HepG2 (cell line): Measurements from ENCODE around the gene SEH1L. TPM values are rescaled to one million over a fixed set of nuclear protein-coding genes. Genes with fewer than 3 reads are reported as not detected.

Experiments
- ATAC-seq: fragments of 200-7000 bp; cut with Tn5 transposase; 3 replicates; pipeline ENCODE4 v1.9.1; 2020; ENCODE audit warnings: mild to moderate bottlenecking, moderate library complexity
- BruUV-seq: library from RNA; stranded (reverse); fragments of 400-500 nt; replicated peaks from 2 replicates; lab custom pipeline; 2021; lab: Mats Ljungman, UMichigan
- CTCF ChIA-PET: fragments of 300-600 bp; formaldehyde crosslinking; extraction: SDS; loops from one replicate; lab custom pipeline; 2021; ENCODE audit warnings: low total read pairs, inconsistent platforms, low intra/inter-chr PET ratio; lab: Yijun Ruan, JAX
- POLR2A ChIA-PET: fragments of 350-600 bp; sonication (Branson Sonifier 250); formaldehyde crosslinking; loops from one replicate; lab custom pipeline; 2020; ENCODE audit warnings: antibody characterized with exemption, inconsistent platforms; lab: Yijun Ruan, JAX
- DNase-seq: peaks from one replicate; pipeline ENCODE4 v3.0.0-alpha.2; 2015; ENCODE audit warnings: low spot score
- FAIRE-seq: peaks from 3 replicates; lab custom pipeline; 2011; peaks lifted over from hg19 to GRCh38; lab: Jason Lieb, UNC
- H2AFZ ChIP-seq: one replicate; pipeline ENCODE4 v1.6.1; 2011; ENCODE audit warnings: low read length, inconsistent platforms
- H3K27ac ChIP-seq: fragments of 300-600 bp; 3 replicates; pipeline ENCODE4 v1.8.0; 2011; ENCODE audit warnings: mixed run types, mild to moderate bottlenecking, mixed read lengths, low read length, inconsistent platforms; ENCODE audit not compliant: insufficient read depth; ENCODE audit errors: extremely low read length
- H3K27me3 ChIP-seq, 2 experiments: fragments of 200-600 bp in 1 of 2; 2 replicates in 1 of 2; 3 replicates in 1 of 2; pipeline versions ENCODE4 v1.6.0 to v1.8.0; 2011; ENCODE audit warnings: low read length in 2 of 2, mild to moderate bottlenecking in 2 of 2, moderate library complexity in 2 of 2, inconsistent platforms in 1 of 2; ENCODE audit not compliant: insufficient read depth in 2 of 2, control insufficient read depth in 1 of 2
- H3K36me3 ChIP-seq, 2 experiments: fragments of 200-600 bp in 1 of 2; replicated peaks in 1 of 2; 2 replicates in 1 of 2; 3 replicates in 1 of 2; pipeline versions ENCODE4 v1.5.1 to v1.8.0; 2011; ENCODE audit warnings: low read length in 2 of 2, inconsistent platforms in 1 of 2; ENCODE audit not compliant: insufficient read depth in 2 of 2, control insufficient read depth in 1 of 2
- H3K4me1 ChIP-seq: 2 replicates; pipeline ENCODE4 v1.5.1; 2012; ENCODE audit warnings: low read length, inconsistent platforms; ENCODE audit not compliant: insufficient read depth
- H3K4me2 ChIP-seq: 2 replicates; pipeline ENCODE4 v1.6.0; 2011; ENCODE audit warnings: low read depth, low read length, inconsistent platforms
- H3K4me3 ChIP-seq, 3 experiments: fragments of 200-600 bp in 1 of 3; sonication (generic), shearing (Covaris generic) in 1 of 3; replicated peaks in 1 of 3; 2 replicates each; pipeline ENCODE4 v1.5.1; 2011 to 2016; ENCODE audit warnings: low read length in 3 of 3, inconsistent platforms in 2 of 3, low read depth in 2 of 3, mild to moderate bottlenecking in 2 of 3, control low read depth in 1 of 3, mixed read lengths in 1 of 3; ENCODE audit not compliant: insufficient read depth in 1 of 3
- H3K79me2 ChIP-seq: one replicate; pipeline ENCODE4 v1.6.1; 2011; ENCODE audit warnings: low read length, inconsistent platforms; ENCODE audit not compliant: insufficient read depth
- H3K9ac ChIP-seq: 2 replicates; pipeline ENCODE4 v1.6.0; 2011; ENCODE audit warnings: mild to moderate bottlenecking, low read depth, low read length, inconsistent platforms; ENCODE audit not compliant: insufficient read depth
- H3K9me3 ChIP-seq: 2 replicates; pipeline ENCODE4 v1.5.1; 2012; ENCODE audit warnings: mild to moderate bottlenecking, low read length
- H4K20me1 ChIP-seq: 2 replicates; pipeline ENCODE4 v1.6.0; 2011; ENCODE audit warnings: inconsistent platforms, mild to moderate bottlenecking, low read length, moderate library complexity; ENCODE audit not compliant: insufficient read depth
- HMGXB3 ChIP-seq: sonication (generic); formaldehyde crosslinking; IDR thresholded peaks from 2 replicates; pipeline ENCODE4 v1.4.0; 2020; ENCODE audit warnings: missing genetic modification reagents, borderline replicate concordance
- KLF11 ChIP-seq: IDR thresholded peaks from 2 replicates; pipeline ENCODE4 v1.6.1; 2016; ENCODE audit warnings: missing compliant biosample characterization
- MLLT10 ChIP-seq: sonication (generic); formaldehyde crosslinking; IDR thresholded peaks from 2 replicates; pipeline ENCODE4 v1.4.0; 2020; ENCODE audit warnings: missing genetic modification reagents
- MYPOP ChIP-seq: sonication (generic); formaldehyde crosslinking; IDR thresholded peaks from 2 replicates; pipeline ENCODE4 v1.8.1; 2023; ENCODE audit warnings: mild to moderate bottlenecking, moderate library complexity, missing genetic modification reagents
- PBX3 ChIP-seq: sonication (generic); formaldehyde crosslinking; IDR thresholded peaks from 2 replicates; pipeline ENCODE4 v1.8.1; 2023; ENCODE audit warnings: missing genetic modification reagents, inconsistent platforms, borderline replicate concordance
- SNAPC4 ChIP-seq: sonication (generic); formaldehyde crosslinking; IDR thresholded peaks from 2 replicates; pipeline ENCODE4 v1.4.0; 2020; ENCODE audit warnings: mild to moderate bottlenecking, missing genetic modification reagents
- TFAP4 ChIP-seq: sonication (generic); IDR thresholded peaks from 2 replicates; pipeline ENCODE4 v1.6.1; 2016; ENCODE audit warnings: low read depth, borderline replicate concordance
- ZBTB37 ChIP-seq: sonication (generic); formaldehyde crosslinking; IDR thresholded peaks from 2 replicates; pipeline ENCODE4 v1.4.0; 2020; ENCODE audit warnings: mild to moderate bottlenecking, missing genetic modification reagents
- WGBS: methylation state at CpG from one replicate; pipeline ENCODE4 v1.1.6; 2017; ENCODE audit warnings: low lambda C conversion rate; 5-methylcytosine and 5-hydroxymethylcytosine counted together
- in situ Hi-C: cut with HindIII; loops from 2 replicates; pipeline ENCODE4 v1.10.0; 2017; ENCODE audit warnings: low pct_unique_long_range_greater_than_20kb; ENCODE audit not compliant: extremely low pct_ligation_motif_present
- intact Hi-C: fragments of 100-400 bp; cut with micrococcal nuclease; formaldehyde crosslinking; loops from one replicate; pipeline ENCODE4 v1.10.0; 2022; ENCODE audit not compliant: unreplicated experiment
- polyA plus RNA-seq, 8 experiments: library from polyadenylated mRNA; depleted of rRNA in 3 of 8; stranded (reverse) in 7 of 8; unstranded in 1 of 8; fragments of >200 nt; fragmentation: Illumina TruSeq in 4 of 8; extraction: Trizol in 4 of 8; gene quantifications; 2 replicates each; pipeline versions ENCODE4 v1.2.1 to v1.2.3, GENCODE V29; 2011 to 2016; ENCODE audit warnings: low read depth in 4 of 8, missing spikeins in 1 of 8, mixed read lengths in 1 of 8; ENCODE audit not compliant: insufficient read depth in 1 of 8
- total RNA-seq, 5 experiments: library from RNA; depleted of rRNA; stranded (reverse); fragments of >200 nt; fragmentation: Illumina TruSeq; extraction: Trizol; gene quantifications; 2 replicates each; pipeline ENCODE4 v1.2.3, GENCODE V29; 2016; ENCODE audit warnings: low read depth in 1 of 5

SEH1L gene
- total and polyA plus RNA-seq, 2 of the 13 experiments (the other 11 are each of a cell fraction or from before 2014, with no cell fraction given), result 59.6 to 63.5 TPM

GRCh38 chr18:12998332-12999060 lies 50.7 kb downstream of the SEH1L start:
- Histone ChIP-seq H3K9ac (no peak overlapping the region), H3K36me3 (peaks cover 2 to 22% of the 10 kb centered on the region in 2 experiments; a peak in 3 of 5 replicates), H3K27ac (no peak overlapping the region), H3K4me3 (no peak overlapping the region), H2AFZ (no peak overlapping the region), H4K20me1 (no peaks in the 10 kb centered on the region), H3K4me2 (no peak overlapping the region), H3K4me1 (peaks cover 34% of the 10 kb centered on the region), H3K79me2 (peaks cover 51% of the 10 kb centered on the region), H3K27me3 (no peaks in the 10 kb centered on the region), H3K9me3 (no peaks in the 10 kb centered on the region)
- FAIRE-seq (no peak), ATAC-seq (no peak), DNase-seq (no peak)
- ChIA-PET CTCF (no interaction called here), POLR2A (no interaction called here)
- intact Hi-C loops, result loop anchor here (10.0 kb wide), 1 partner anchor 76 kb away; no protein-coding TSS in a partner anchor
- BruUV-seq, result no TSS peak
- WGBS, result 79% methylated on average over 6 of the region's 6 CpGs
- in situ Hi-C loops, result no loop called here
- TF ChIP-seq ZBTB37 (CRISPR knock-in tag) (no peak), TFAP4 (no peak), KLF11 (CRISPR knock-in tag) (no peak), SNAPC4 (CRISPR knock-in tag) (no peak), HMGXB3 (no peak), MYPOP (CRISPR knock-in tag) (no peak), MLLT10 (CRISPR knock-in tag) (no peak), PBX3 (CRISPR knock-in tag) (no peak)
